SHP77 treated with DMSO at 0.1 percent for 48 hours (cell line): ENCODE results near the gene FBXO44.

Experiments used
- DNase-seq: peaks from one replicate; lab custom pipeline; 2025; lab: John Stamatoyannopoulos, UW

Gene FBXO44

DNA sequence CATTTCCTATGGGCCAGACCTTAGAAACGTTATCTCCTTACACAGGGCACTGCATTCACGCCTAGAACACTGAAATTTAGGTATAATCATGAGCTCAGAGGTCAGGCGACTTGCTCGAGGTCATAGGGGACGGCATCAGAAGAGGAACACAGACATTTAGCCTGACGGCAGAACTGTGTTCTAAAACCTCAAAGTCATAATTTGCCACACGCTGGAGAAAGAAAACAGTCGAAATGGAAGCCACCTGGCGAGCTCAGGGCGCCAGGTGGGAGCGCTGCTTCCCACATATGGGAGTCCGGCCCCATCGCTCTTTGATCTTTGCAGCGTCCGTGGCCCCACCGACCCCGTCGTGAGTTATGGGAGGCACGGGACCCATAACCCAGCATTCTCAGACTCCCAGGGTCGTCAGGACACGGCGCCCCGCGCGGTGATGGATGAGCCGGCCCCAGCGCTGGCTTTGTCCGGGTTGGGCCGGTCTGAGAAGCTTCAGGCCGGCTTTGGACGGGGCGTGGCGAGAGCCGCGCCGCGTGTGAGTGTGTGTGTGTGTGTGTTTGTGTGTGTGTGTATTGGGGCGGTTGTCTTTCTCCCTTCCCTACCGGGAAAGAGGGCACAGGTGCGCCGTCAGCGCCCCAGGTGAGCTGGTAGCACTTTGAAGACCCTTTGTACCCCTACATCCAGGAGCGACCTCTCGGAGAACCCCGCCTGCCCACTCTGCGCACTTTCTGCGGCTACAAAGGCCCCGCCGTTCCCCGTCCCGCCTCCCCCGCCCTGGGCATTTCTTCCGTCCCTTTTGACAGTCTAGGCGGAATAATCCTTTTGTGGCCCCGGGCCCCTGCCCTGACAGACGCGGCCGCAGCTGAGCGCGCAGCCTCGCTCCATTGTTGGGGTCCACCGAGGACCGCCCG is 36.0 kb downstream of the FBXO44 start:
- DNase-seq: no peak

DNA sequence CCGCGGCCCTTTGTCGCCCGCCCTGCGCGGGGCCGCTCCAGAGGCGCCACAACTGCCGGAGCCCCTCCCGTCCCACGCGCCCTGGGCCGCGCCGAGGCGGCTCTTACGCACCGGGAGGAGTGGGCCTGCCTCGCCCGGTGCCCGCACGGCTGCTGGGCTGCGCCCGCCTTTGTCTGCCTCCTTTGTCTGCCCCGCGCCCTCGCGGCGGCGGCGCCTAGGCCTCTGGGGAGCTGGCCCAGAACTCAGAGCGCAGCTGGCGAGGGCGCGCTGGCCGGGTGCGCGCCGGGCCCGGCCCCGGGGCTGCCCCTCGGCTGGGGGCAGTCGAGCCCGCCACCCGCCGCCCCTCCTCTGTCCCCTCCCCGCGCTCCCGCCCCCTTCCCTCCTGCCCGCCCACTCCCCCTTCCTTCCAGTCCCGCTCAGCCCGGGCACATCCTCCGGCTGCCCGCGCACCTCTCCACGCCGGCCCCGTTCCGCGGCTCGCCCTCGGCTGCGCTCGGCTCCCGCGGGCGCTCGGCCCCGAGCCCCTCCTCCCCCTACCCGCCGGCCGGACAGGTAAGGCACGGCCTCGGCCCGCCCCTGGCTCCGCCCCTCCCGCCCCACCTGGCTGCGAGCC is 36.7 kb downstream of the FBXO44 start, which contains the start of gene DRAXIN:
Gene DRAXIN (plus strand): TSS at position 409 of the 613 bp plus-strand sequence. CDS start 14,549 bp downstream, outside the sequence.
- DNase-seq: no peak

DNA sequence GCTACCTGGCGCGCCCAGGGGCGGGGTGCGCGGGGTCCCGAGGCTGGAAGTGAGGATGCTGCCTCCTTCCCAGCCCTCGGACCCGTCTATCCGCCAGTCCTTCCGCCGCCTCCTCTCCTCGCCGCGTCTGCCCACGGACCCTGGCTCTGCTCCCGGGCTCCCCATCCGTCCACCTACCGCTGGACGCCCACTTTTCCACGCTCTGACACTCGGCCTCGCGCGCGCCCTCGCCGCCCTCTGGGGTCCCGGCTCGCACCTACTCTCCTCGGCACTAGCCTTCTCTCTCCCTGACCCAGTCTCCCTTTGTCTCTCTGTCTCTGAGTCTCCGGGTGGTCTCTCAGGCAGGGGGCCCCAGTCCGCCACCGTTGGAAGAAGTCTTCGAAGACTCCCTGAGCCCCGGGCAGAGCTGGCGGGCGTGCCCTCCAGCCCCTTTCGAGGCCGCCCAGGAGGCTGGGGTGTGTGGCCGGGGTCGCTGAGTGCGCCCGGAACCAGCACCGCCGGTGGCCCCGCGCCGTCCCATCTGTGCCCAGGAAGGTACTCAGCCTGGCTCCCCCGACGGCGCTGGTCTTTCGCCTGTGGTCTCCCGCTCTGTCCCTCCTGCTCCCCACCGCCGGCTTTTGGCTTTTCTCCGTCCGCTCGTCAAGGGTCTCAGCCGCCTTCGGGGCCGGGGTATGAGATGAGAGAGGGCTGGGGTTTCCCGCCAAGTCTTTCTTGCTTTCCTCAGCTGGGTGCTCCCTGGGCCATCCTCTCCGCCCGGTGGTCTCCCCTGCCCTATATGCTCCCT is 37.4 kb downstream of the FBXO44 start:
- no peak for DNase-seq

DNA sequence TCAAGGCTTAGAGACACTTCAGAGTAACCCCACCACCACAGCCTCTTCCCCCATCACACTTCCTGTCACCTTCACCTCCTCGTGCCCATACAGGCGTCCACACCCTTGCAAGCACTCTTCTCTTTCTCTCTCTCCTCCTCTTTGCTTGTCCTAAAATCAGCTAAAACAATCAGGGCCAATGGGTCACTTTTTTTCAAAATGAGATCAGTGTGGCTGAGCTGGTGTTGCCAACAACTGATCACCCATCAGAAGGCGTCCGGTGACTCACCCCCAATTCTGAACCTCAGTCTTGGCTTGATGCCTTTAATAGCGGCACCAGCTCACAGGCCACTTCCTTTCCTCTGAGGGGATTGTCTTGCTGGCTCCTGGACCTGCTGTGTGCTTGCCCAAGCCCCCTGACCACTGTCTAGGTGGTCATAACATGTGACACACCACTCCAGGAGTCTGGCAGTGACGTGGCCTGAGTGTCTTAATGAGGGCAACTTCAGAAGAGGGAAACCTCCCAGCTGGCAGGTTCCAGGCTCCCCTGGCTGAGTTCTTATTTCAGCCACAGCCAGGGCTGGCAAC is 38.4 kb downstream of the FBXO44 start:
- no peak for DNase-seq

DNA sequence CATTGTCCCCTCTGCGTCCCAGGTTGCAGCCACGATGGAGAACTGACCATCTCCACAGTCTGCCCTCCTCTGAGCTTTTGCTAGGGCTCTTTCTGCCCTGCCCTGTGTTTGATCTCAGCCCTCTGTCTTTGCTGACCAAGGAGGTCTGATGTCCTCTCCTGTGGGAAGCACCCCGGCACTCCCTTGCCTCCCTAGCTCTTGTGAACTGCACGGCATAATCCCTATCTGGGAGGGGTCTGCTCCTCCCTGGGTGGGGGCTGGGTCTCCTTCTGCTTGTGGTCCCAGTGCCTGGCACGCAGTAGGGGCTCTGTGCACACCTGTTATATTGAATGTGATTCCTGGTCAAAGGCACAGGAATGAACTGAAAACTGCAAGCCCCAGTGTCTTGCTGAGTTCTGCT is 39.2 kb downstream of the FBXO44 start:
- no peak for DNase-seq

DNA sequence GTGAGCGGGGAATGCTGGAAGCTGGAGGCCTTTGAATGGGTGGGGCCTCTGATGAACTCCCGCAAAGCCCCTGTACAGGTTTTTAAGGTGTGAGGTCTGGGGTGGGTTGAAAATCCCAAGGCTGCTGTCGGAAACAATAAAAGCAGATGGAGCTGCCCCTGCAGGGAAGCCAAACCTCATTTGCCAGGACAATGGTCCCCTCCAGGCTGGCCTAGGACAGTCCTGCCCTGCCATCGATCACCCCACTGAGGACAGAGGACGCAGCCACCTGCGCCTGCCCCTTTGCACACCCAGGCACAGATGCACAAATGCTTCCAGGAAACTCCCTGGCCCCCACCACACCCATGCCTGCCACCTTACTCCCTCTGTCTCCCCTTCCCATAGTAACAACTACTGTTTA is 41.2 kb downstream of the FBXO44 start:
- DNase-seq: no peak

DNA sequence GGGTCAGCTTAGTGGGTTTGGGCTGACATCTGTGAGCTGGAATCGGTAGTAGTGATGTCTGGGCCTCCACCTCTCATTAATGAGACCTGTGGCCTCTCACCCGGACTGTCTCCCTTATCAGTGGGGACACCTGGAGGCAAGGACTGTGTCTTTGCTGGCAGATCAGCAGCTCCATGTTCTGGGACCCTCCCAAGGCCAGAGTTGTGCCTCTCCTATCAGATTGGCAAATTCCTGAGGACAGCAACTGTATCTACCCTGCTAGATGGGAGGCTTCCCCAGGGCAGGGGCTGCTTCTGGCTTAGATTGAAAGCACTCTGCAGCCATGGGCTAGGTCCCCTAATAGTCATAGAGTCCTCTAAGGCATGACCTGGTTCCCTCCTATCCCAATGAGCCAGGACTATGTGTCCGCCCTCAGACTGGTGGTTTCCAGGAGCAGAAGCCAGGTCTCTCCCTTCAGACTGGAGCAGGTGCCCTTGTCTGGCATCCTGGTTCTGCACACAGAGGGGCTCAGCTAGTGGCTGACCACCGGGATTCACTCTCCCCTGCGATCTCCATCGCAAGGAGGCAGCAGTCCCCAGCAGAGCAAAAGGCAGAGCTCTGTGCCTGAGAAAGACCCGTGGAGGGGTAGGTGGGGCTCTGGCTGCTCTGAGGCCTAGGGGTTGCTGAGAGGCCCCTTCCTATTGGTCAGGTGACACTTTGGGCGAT is 42.7 kb downstream of the FBXO44 start:
- no peak for DNase-seq

DNA sequence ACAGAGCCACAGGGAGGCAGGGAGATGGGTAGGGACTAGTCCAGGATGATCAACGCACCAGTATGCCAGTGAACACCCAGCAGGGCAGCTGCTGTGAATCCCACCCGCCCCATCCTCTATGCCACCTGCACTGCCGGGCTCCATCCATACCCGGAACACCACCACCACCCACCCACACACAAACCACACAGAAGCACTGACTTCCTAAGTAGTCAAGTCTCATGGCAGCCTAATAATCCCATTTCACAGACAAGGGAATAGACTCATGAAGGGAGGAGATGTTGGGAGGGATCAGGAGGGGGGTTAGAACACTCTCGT is 43.2 kb downstream of the FBXO44 start:
- DNase-seq: no peak

DNA sequence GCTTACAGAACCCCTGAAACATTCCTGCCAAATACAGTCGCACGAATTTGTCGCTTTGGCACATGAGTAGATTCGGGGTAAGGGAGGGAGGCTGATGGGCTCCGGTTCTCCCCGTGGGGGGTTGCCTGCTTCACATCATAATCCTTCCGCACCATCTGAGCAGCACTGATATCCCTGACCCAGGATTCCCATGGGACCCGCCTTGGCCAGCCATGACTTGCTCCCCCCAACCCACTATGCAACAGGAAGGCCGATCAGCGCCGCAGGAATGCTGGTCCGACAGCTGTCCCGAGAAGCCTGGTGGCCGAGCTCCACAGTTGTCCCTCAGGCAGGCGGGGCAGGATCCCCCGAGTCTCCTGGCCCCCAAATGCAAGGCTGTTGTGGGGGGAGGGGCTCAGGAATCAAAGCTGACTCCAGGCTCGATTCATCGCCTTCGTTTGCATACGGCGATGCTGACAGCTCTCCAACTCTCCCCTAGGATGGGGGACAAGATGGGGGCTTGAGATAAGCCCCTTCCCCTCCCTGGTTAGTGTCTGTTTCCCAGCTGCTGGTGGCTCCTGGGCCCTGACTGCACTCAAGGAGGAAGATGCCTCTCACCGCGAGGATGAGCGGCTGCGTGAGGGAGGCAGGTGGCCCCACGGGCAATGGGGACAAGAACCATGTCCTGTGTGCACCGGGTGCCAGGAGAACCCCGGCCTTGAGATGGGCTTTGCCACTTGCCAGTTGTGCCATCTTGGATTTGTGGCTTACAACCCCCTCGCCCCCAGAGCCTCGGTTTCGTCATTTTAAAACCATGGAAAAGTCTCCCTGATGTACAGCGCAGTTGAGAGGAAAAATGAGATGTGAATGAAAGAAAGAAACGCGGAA is 46.2 kb downstream of the FBXO44 start:
- DNase-seq: no peak

DNA sequence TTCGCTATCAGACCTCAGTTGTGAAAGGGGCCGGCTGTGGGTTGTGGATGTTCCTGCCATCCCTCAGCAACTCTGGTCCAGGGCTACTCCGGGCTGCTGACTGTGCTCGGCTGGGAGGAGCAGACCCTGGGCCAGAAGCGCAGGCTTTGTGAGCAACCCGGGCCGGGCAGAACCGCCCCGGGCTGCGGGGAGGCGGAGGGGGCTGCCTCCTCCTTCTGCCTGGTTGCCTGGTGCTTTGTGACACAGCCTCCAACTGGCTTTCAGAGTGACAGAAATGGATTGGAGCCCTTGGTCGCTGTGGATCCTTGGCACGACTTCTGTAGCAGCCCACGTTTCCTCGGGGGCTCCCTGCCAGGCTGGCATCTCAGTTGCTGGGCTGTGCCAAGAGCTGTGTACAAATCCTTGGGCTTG is 46.9 kb downstream of the FBXO44 start:
- DNase-seq: no peak

DNA sequence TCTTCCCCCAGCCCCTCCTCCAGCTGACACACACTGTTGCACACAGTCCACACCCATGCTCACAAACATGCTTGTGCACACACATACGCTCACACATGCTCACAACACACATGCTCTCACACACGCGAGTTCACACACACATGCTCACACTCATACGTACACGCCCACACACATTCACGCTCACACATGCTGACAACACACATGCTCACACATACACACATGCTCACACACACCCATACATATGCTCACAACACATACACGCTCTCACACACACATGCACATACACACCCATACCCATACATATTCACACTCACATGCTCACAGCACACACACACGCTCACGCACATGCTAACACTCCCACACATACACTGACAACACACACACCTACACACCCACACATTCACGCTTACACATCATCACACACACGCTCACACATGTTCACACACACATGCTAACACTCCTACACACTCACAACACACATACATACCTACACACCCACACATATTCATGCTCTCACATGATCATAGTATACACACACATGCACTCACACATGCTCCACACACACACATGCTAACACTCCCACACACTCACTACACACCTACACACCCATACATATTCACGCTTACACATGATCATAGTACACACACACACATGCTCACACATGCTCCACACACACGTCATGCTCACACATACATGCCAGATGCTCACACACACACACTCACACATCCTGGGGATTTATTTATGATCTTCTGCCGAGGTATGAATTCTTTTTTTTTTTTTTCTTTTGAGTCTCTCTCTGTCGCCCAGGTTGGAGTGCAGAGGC is 47.5 kb downstream of the FBXO44 start:
- no peak for DNase-seq

DNA sequence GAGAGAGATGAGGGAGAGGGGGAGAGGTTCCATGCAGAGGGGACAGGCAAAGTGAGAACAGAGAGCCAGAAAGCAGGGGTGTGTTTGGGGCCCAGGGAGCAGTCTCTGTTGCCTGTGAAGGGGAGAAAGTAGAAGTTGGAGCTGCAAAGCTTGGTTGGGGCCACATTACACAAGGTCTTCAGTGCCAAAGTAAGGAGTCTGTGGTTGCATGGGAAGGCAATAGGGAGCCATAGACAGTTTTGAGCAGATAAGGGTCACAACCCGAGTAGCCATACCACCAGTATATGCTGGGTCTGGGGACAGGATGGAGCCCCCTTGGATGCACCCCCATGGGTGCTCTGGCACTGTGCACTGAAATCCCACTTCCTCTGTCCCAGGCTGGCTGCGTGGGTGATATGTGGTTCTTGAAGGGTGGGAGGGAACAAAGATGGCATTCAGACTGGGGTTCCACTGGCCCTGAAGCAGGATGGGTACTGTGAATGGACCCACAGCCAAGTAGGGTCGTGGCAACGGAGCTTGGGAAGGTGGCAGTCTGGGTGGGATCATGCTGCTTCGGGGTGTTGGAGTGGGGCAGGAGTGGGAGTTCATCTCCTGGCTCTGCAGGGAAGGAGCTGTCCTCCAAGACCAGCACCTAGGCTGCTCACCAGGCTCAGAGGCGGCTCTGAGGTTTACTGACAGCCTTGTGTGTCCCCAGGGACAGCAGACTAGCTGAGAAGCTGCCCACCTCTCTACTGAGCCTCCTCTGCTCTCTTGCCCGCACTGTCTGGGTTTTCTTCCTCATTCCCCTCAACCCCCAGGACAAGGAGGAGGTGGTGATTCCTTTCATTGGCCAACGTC is 48.9 kb downstream of the FBXO44 start:
- DNase-seq: no peak

DNA sequence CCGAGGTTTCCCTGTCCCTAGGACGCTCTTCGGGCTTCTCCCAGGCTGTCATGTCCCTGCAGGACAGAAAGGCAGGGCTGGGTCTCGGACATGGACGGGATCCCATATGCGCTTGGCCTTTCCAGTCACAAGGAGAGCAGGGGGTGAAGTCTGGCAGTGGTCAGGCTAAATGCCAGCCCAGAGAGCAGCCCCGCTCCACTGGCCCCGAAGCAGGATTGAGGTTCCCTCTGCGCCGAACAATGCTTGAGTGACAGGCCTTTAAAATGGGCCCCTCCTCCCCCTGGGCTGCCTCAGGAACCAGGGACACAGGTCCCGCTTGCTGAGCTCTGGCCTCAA is 49.5 kb downstream of the FBXO44 start:
- no peak for DNase-seq

DNA sequence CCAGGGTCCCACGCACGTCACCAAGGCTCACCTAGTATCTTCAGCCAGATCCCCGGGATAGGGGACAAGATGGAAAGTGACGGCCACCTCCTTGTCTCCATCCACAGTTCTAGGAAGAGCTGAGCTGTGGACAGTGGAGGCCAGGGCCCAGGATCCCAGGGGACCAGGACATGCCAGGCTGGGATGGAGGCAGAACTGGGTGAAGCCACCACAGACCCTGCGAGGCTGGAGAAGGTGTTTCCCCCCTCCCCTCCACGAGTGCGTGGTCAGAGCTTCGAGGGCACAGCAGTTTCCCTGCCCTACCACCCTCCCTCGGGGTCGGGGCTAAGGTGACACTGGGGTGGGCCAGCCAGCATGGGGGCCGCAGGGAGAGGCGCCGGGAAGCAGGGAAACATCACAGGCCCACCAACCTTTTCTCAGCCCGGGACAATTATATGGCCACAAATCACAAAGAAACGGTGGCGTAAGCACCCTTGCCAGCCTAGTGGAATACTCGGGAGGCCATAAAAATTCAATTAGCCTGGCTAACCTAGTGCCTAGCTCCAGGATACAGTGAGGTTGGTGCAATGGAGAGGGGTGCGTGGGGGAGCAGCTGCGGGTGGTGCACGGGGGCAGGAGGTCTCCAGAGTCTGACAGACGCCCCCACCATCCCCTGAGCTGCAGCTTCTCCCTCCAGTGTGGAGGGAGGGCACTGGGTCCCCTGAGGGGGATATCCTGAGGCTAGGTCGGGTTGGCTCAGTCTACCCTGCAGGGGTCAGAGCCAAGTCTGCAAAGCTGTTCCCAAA is 50.2 kb downstream of the FBXO44 start:
- DNase-seq: no peak

DNA sequence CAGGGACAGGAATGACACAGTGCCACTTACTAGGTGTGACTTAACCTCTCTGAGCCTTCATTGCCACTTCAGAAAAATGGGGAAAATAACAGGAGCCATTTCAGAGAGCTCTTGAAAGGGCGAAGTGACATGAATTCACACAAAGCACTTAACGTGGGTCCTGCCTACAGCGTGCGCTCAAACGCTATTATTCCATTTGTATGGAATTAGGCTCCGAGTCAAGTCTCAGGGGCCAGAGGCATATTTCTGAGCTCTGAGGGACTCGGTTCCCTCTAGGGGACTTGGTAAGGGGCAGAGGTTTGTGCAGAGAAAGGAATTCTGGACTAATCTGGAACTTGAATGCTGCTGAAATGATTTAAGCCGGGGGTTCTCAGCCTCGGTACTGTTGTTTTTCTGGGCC is 50.9 kb downstream of the FBXO44 start:
- DNase-seq: no peak

DNA sequence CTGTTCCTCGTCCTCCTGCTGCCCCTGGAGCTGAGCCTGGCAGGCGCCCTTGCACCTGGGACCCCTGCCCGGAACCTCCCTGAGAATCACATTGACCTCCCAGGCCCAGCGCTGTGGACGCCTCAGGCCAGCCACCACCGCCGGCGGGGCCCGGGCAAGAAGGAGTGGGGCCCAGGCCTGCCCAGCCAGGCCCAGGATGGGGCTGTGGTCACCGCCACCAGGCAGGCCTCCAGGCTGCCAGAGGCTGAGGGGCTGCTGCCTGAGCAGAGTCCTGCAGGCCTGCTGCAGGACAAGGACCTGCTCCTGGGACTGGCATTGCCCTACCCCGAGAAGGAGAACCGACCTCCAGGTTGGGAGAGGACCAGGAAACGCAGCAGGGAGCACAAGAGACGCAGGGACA is 51.6 kb downstream of the FBXO44 start:
- DNase-seq: no peak

DNA sequence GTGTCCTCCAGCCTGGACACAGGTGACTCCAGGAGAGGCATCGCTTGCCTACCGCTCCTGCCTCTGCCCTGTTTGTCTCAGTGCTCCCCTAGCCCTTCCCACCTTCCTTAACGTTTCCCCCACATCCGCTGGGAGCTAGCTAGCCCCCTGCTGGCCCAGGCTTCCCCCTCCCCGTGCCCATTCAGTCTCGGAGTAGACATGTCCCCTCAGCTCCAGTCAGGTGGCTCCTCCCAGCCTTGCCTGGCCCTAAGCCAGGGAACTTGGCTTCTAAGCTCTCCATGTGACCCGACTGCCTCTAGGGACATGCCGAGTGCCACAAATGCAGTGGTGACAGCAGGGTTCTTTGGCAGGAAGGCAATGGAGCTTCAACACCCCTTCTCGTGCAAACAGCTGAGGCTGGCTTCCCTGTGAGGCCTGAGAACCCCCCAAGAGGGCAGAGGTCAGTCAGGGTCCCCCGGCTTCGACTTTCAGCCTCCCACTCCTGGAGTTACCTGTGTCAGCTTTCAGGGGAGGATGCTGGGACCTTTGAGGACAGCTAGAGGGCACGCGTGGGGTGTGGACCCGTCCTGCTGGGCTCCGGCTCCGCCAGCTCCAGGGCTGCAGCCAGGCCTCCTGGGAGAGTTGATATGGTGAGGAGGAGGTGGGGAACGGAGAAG is 53.1 kb downstream of the FBXO44 start:
- DNase-seq: peak; percentile 4
